Keratinocyte (primary cell): ENCODE results near the gene CHRNA1. TPM values are rescaled to one million over a fixed set of nuclear protein-coding genes. Genes with fewer than 3 reads are reported as not detected.

Experiments used
- DNase-seq: peaks from one replicate; pipeline ENCODE4 v3.0.0-alpha.2; 2011; ENCODE audit warnings: low read depth, missing footprints, low spot score
- FAIRE-seq: peaks from 2 replicates; lab custom pipeline; 2011; peaks lifted over from hg19 to GRCh38; lab: Jason Lieb, UNC
- H2AFZ ChIP-seq: 2 replicates; pipeline ENCODE4 v1.6.0; 2012; ENCODE audit warnings: low read length, control low read depth, inconsistent platforms; ENCODE audit not compliant: control insufficient read depth
- H3K27ac ChIP-seq: 2 replicates; pipeline ENCODE4 v1.5.1; 2011; ENCODE audit warnings: low read length; ENCODE audit not compliant: control insufficient read depth, insufficient read depth
- H3K27me3 ChIP-seq: 3 replicates; pipeline ENCODE4 v1.6.0; 2011; ENCODE audit warnings: low read length; ENCODE audit not compliant: control insufficient read depth, insufficient read depth; ENCODE audit errors: extremely low read depth
- H3K36me3 ChIP-seq, 2 experiments: 2 replicates in 1 of 2; 3 replicates in 1 of 2; pipeline ENCODE4 v1.5.1; 2011; ENCODE audit warnings: low read length in 2 of 2, mild to moderate bottlenecking in 1 of 2; ENCODE audit not compliant: control insufficient read depth in 2 of 2, insufficient read depth in 2 of 2; ENCODE audit errors: extremely low read depth in 1 of 2
- H3K4me1 ChIP-seq: 3 replicates; pipeline ENCODE4 v1.5.1; 2011; ENCODE audit warnings: low read length; ENCODE audit not compliant: control insufficient read depth, insufficient read depth; ENCODE audit errors: extremely low read depth
- H3K4me2 ChIP-seq: 3 replicates; pipeline ENCODE4 v1.6.0; 2011; ENCODE audit warnings: low read depth, low read length; ENCODE audit not compliant: control insufficient read depth, insufficient read depth; ENCODE audit errors: extremely low read depth
- H3K4me3 ChIP-seq, 3 experiments: fragments of 200-600 bp in 1 of 3; sonication (generic) in 1 of 3; 2 replicates in 2 of 3; 3 replicates in 1 of 3; pipeline ENCODE4 v1.5.1; 2011 to 2016; ENCODE audit warnings: low read length in 3 of 3, mild to moderate bottlenecking in 3 of 3, control low read depth in 2 of 3, inconsistent platforms in 1 of 3, low read depth in 1 of 3, mixed read lengths in 1 of 3, mixed run types in 1 of 3, moderate library complexity in 1 of 3; ENCODE audit not compliant: control insufficient read depth in 2 of 3, insufficient read depth in 2 of 3; ENCODE audit errors: extremely low read depth in 1 of 3
- H3K79me2 ChIP-seq: 2 replicates; pipeline ENCODE4 v1.6.0; 2012; ENCODE audit warnings: low read length; ENCODE audit not compliant: control insufficient read depth, insufficient read depth
- H3K9ac ChIP-seq: 3 replicates; pipeline ENCODE4 v1.6.0; 2011; ENCODE audit warnings: low read length; ENCODE audit not compliant: control insufficient read depth, insufficient read depth; ENCODE audit errors: extremely low read depth
- H3K9me1 ChIP-seq: 3 replicates; pipeline ENCODE4 v1.6.0; 2011; ENCODE audit warnings: low read length; ENCODE audit not compliant: control insufficient read depth, insufficient read depth; ENCODE audit errors: extremely low read depth
- H3K9me3 ChIP-seq: 2 replicates; pipeline ENCODE4 v1.5.1; 2012; ENCODE audit warnings: low read depth, low read length; ENCODE audit not compliant: control insufficient read depth
- H4K20me1 ChIP-seq: 3 replicates; pipeline ENCODE4 v1.6.0; 2011; ENCODE audit warnings: low read length; ENCODE audit not compliant: control insufficient read depth, insufficient read depth; ENCODE audit errors: extremely low read depth
- CTCF ChIP-seq, 3 experiments: IDR thresholded peaks in 1 of 3; conservative IDR thresholded peaks in 1 of 3; optimal IDR thresholded peaks in 1 of 3; 2 replicates in 2 of 3; 3 replicates in 1 of 3; pipeline versions ENCODE3 to v1.5.1; 2011; ENCODE audit warnings: low read length in 3 of 3, mild to moderate bottlenecking in 3 of 3, moderate library complexity in 2 of 3, control low read depth in 1 of 3, inconsistent platforms in 1 of 3; ENCODE audit not compliant: insufficient read depth in 2 of 3; ENCODE audit errors: extremely low read depth in 1 of 3
- EZH2 ChIP-seq: IDR thresholded peaks from one replicate; pipeline ENCODE4 v1.6.1; 2012; ENCODE audit warnings: inconsistent platforms, mild to moderate bottlenecking, low read length, moderate library complexity
- dilution Hi-C: fragments of 300-500 bp; cut with MboI; formaldehyde crosslinking; loops from one replicate; pipeline ENCODE4 v1.7.0; 2020; ENCODE audit warnings: low sequenced_read_pairs; ENCODE audit not compliant: extremely low pct_ligation_motif_present
- polyA plus RNA-seq, 5 experiments: library from polyadenylated mRNA; depleted of rRNA in 3 of 5; stranded (reverse) in 3 of 5; stranded (forward) in 1 of 5; unstranded in 1 of 5; fragments of >200 nt; gene quantifications; 1 replicate in 1 of 5; 2 replicates in 3 of 5; 3 replicates in 1 of 5; pipeline versions ENCODE4 v1.2.1 to v1.2.3, GENCODE V29; 2011 to 2012; ENCODE audit warnings: missing spikeins in 2 of 5, low read depth in 1 of 5, low replicate concordance in 1 of 5

The CHRNA1 gene
- polyA plus RNA-seq, 1 donor (not counting 4 experiments of a cell fraction or from before 2014, with no cell fraction given): not detected

GRCh38 chr2:174761837-174762236, 2.4 kb downstream of the CHRNA1 start:
- Histone ChIP-seq H3K27me3 (peaks cover 2% of the 10 kb centered on the region), H3K9me1 (no peaks in the 10 kb centered on the region), H3K4me2 (no peak overlapping the region), H3K9me3 (no peaks in the 10 kb centered on the region), H3K4me3 (no peak overlapping the region), H4K20me1 (no peaks in the 10 kb centered on the region), H2AFZ (no peak overlapping the region), H3K79me2 (no peaks in the 10 kb centered on the region), H3K9ac (no peak overlapping the region), H3K27ac (no peak overlapping the region), H3K36me3 (no peaks in the 10 kb centered on the region), H3K4me1 (no peaks in the 10 kb centered on the region)
- FAIRE-seq (no peak), DNase-seq (no peak)
- dilution Hi-C loops: loop anchor here (25.0 kb wide), 1 partner anchor 200 kb away; no protein-coding TSS in a partner anchor
- no peak for TF ChIP-seq EZH2
- no peak for TF ChIP-seq CTCF (optimal IDR thresholded peaks at IDR 0.05 in 1 of 3, IDR thresholded peaks at IDR 0.05 in 1 of 3, conservative IDR thresholded peaks at IDR 0.05 in 1 of 3; ENCODE audit: extremely low read depth in 1 of 3, insufficient read depth in 2 of 3, low read length in 3 of 3)

- Histone ChIP-seq H3K27ac (no peak overlapping the region), H3K4me1 (no peaks in the 10 kb centered on the region), H3K9ac (no peak overlapping the region), H4K20me1 (no peaks in the 10 kb centered on the region), H3K27me3 (no peaks in the 10 kb centered on the region), H3K4me2 (no peak overlapping the region), H3K79me2 (no peaks in the 10 kb centered on the region), H3K36me3 (no peaks in the 10 kb centered on the region), H2AFZ (no peak overlapping the region), H3K9me1 (no peaks in the 10 kb centered on the region), H3K9me3 (no peaks in the 10 kb centered on the region), H3K4me3 (no peak overlapping the region)
- dilution Hi-C loops: loop anchor here (25.0 kb wide), 1 partner anchor 201 kb away; no protein-coding TSS in a partner anchor
- FAIRE-seq (no peak), DNase-seq (no peak)
- TF ChIP-seq CTCF (optimal IDR thresholded peaks at IDR 0.05 in 1 of 3, IDR thresholded peaks at IDR 0.05 in 1 of 3, conservative IDR thresholded peaks at IDR 0.05 in 1 of 3; ENCODE audit: extremely low read depth in 1 of 3, insufficient read depth in 2 of 3, low read length in 3 of 3): no peak
- TF ChIP-seq EZH2: no peak
These were observed 3.3 kb downstream of the CHRNA1 start for GRCh38 chr2:174760845-174761473.
